ENCODE results near the gene ZC2HC1C. TPM values are rescaled to one million over a fixed set of nuclear protein-coding genes. Genes with fewer than 3 reads are reported as not detected.

The ZC2HC1C gene
- total RNA-seq, 1 experiment from 2014 or later = 1.4 TPM

DNA sequence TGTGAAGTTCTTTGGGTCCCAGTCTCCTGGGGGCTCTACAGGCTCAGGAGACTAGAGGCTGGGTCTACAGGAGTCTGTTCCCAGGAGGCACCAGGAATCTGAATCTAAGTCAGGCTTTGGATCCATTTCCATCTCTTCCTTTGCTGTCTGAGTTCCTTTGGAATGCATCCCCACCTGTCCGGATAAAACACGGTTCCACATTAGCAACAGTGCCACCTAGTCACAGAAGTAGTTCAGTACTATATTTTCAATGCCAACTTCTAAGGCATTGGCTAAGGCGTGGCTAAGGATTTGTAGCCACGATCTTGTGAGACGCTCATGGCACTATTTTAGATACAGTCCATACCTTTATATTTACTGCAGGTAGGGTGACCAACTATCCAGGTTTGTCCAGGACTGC is 15.1 kb downstream of the ZC2HC1C start:
- H3K4me3 Mint-ChIP-seq = no peak overlapping the region
- H2BK20ac ChIP-seq (ENCODE audit: low read depth, low read length, poor library complexity, severe bottlenecking) = no peak overlapping the region
- DNase-seq = no peak
- H3K27ac Mint-ChIP-seq = no peak overlapping the region; a peak in 1 of 7 replicates
- H2BK15ac ChIP-seq (ENCODE audit: low read depth, low read length) = no peak overlapping the region
- H3K27me3 Mint-ChIP-seq (ENCODE audit: low read depth) = no peaks in the 10 kb centered on the region
- H3K4ac ChIP-seq (ENCODE audit: low read depth, low read length) = no peak overlapping the region
- H3K4me1 ChIP-seq (ENCODE audit: insufficient read depth, low read length) = no peaks in the 10 kb centered on the region
- H3K27ac ChIP-seq (ENCODE audit: insufficient read length, low read depth, low read length) = no peak overlapping the region
- H3K18ac ChIP-seq (ENCODE audit: insufficient read length, low read depth, low read length) = no peak overlapping the region
- no peak overlapping the region for H4K91ac ChIP-seq (ENCODE audit: insufficient read length, low read depth, low read length)
- no peak overlapping the region for H3K9ac ChIP-seq (ENCODE audit: extremely low read depth, insufficient read length, low read length)
- H3K27me3 ChIP-seq (ENCODE audit: insufficient read depth, low read length) = no peaks in the 10 kb centered on the region
- H3K4me2 ChIP-seq (ENCODE audit: insufficient read depth, insufficient read length, low read length) = no peak overlapping the region
- H2AK5ac ChIP-seq (ENCODE audit: insufficient read length, low read length) = no peak overlapping the region
- H3K56ac ChIP-seq (ENCODE audit: insufficient read length, low read depth, low read length) = no peak overlapping the region
- H3K23me2 ChIP-seq (ENCODE audit: insufficient read length, low read depth, low read length, poor library complexity, severe bottlenecking) = no peaks in the 10 kb centered on the region
- no peak overlapping the region for H3T11ph ChIP-seq (ENCODE audit: low read length)
- H3K23ac ChIP-seq (ENCODE audit: insufficient read length, low read depth, low read length) = no peak overlapping the region
- H4K8ac ChIP-seq (replicated peaks; ENCODE audit: insufficient read length, low read depth, low read length) = no peak overlapping the region
- no peak overlapping the region for H2BK5ac ChIP-seq (ENCODE audit: insufficient read length, low read length)
- H2BK120ac ChIP-seq (ENCODE audit: low read depth, low read length, poor library complexity, severe bottlenecking) = no peak overlapping the region
- H4K5ac ChIP-seq (ENCODE audit: insufficient read length, low read depth, low read length) = no peak overlapping the region
- H3K9me3 Mint-ChIP-seq = no peaks in the 10 kb centered on the region
- peaks cover 9 to 65% (median 44%) of the 10 kb centered on the region in 3 experiments; a peak in 6 of 7 replicates for H3K36me3 Mint-ChIP-seq (ENCODE audit: insufficient read depth in 1 of 3, low read depth in 3 of 3)
- no CpG with 5 or more reads among the region's 5 CpGs for WGBS (ENCODE audit: extremely low coverage, insufficient read length, low lambda C conversion rate)
- H3K4me1 Mint-ChIP-seq = no peaks in the 10 kb centered on the region
- no peaks in the 10 kb centered on the region for H3K79me2 ChIP-seq (ENCODE audit: insufficient read depth, low read length)
- no peaks in the 10 kb centered on the region for H4K20me1 ChIP-seq (ENCODE audit: control insufficient read depth, insufficient read depth, insufficient read length)
- TF ChIP-seq CTCF (conservative IDR thresholded peaks at IDR 0.05) = no peak
- H3K9me3 ChIP-seq (ENCODE audit: control insufficient read depth, low read depth, low read length) = no peaks in the 10 kb centered on the region
- H2AFZ ChIP-seq (ENCODE audit: low read length) = no peak overlapping the region
- no peaks in the 10 kb centered on the region for H3K79me1 ChIP-seq (ENCODE audit: insufficient read depth, low read depth, low read length, poor library complexity, severe bottlenecking)
- H3K14ac ChIP-seq (ENCODE audit: insufficient read depth, low read length) = no peak overlapping the region
- H2BK12ac ChIP-seq (ENCODE audit: insufficient read length, low read depth, low read length) = no peak overlapping the region
